B cell (primary cell): ENCODE measurements around the gene MAPKAP1. TPM values are rescaled to one million over a fixed set of nuclear protein-coding genes. Genes with fewer than 3 reads are reported as not detected.

ENCODE experiments used
- ATAC-seq: fragments of 200-7000 bp; cut with Tn5 transposase; one replicate; pipeline ENCODE4 v1.10.0; 2021; ENCODE audit warnings: low read depth, mild to moderate bottlenecking, moderate number of reproducible peaks, moderate library complexity
- CTCF ChIA-PET: fragments of 350-600 bp; sonication (Branson Sonifier 250); formaldehyde crosslinking; loops from one replicate; lab custom pipeline; 2021; ENCODE audit warnings: antibody characterized with exemption, inconsistent platforms; lab: Charles Lee
- POLR2A ChIA-PET: fragments of 350-600 bp; sonication (Branson Sonifier 250); formaldehyde crosslinking; loops from one replicate; lab custom pipeline; 2021; ENCODE audit warnings: antibody characterized with exemption; lab: Charles Lee
- DNase-seq: peaks from one replicate; pipeline ENCODE4 v3.0.0; 2013
- H2AFZ ChIP-seq: 2 replicates; pipeline ENCODE4 v1.6.1; 2012; ENCODE audit warnings: mild to moderate bottlenecking, low read depth, low read length; ENCODE audit not compliant: insufficient read depth, poor library complexity, severe bottlenecking
- H3K27ac ChIP-seq, 2 donors: 1 replicate in 1 of 2; 2 replicates in 1 of 2; pipeline ENCODE4 v1.5.1; 2012 to 2013; ENCODE audit warnings: low read length in 2 of 2, mild to moderate bottlenecking in 2 of 2, moderate library complexity in 1 of 2
- H3K27me3 ChIP-seq, 4 experiments: fragments of 200-600 bp in 1 of 4; sonication (generic) in 1 of 4; replicated peaks in 1 of 4; 1 replicate in 2 of 4; 2 replicates in 2 of 4; pipeline versions ENCODE4 v1.6.1 to v1.7.0; 2013 to 2016; ENCODE audit warnings: low read length in 3 of 4, mild to moderate bottlenecking in 2 of 4, mixed read lengths in 1 of 4, moderate library complexity in 1 of 4; ENCODE audit not compliant: insufficient read depth in 4 of 4, control insufficient read depth in 3 of 4; ENCODE audit errors: control extremely low read depth in 1 of 4
- H3K36me3 ChIP-seq, 2 experiments: replicated peaks in 1 of 2; 1 replicate in 1 of 2; 2 replicates in 1 of 2; pipeline versions ENCODE4 v1.6.1 to v1.7.1; 2013; ENCODE audit warnings: low read length in 1 of 2; ENCODE audit not compliant: insufficient read depth in 2 of 2, control insufficient read depth in 1 of 2; ENCODE audit errors: control extremely low read depth in 1 of 2, extremely low read depth in 1 of 2
- H3K4me1 ChIP-seq, 2 donors: fragments of 200-600 bp in 1 of 2; sonication (generic) in 1 of 2; 1 replicate in 1 of 2; 2 replicates in 1 of 2; pipeline versions ENCODE4 v1.5.1 to v1.6.1; 2013 to 2017; ENCODE audit warnings: low read length in 2 of 2; ENCODE audit not compliant: control insufficient read depth in 2 of 2, insufficient read depth in 2 of 2
- H3K4me2 ChIP-seq: replicated peaks from 2 replicates; pipeline ENCODE3; 2012; ENCODE audit warnings: mild to moderate bottlenecking, low read depth, low read length; ENCODE audit not compliant: poor library complexity, severe bottlenecking
- H3K4me3 ChIP-seq, 5 experiments: fragments of 200-600 bp in 1 of 5; sonication (generic) in 1 of 5; 1 replicate in 3 of 5; 2 replicates in 2 of 5; pipeline versions ENCODE4 v1.5.1 to v1.7.0; 2011 to 2016; ENCODE audit warnings: low read length in 4 of 5, mild to moderate bottlenecking in 4 of 5, low read depth in 2 of 5, control low read depth in 1 of 5, moderate library complexity in 1 of 5; ENCODE audit not compliant: insufficient read depth in 1 of 5; ENCODE audit errors: control extremely low read depth in 1 of 5, extremely low read depth in 1 of 5
- H3K79me2 ChIP-seq: fragments of 200-600 bp; sonication (generic); one replicate; pipeline ENCODE4 v1.6.0; 2016; ENCODE audit warnings: low read length; ENCODE audit not compliant: control insufficient read depth, insufficient read depth
- H3K9ac ChIP-seq: fragments of 200-600 bp; sonication (generic); 2 replicates; pipeline ENCODE4 v1.6.1; 2017; ENCODE audit warnings: mild to moderate bottlenecking, low read length, moderate library complexity
- H3K9me3 ChIP-seq, 3 donors: one replicate each; pipeline versions ENCODE4 v1.6.1 to v1.7.1; 2013; ENCODE audit warnings: low read length in 2 of 3; ENCODE audit not compliant: control insufficient read depth in 2 of 3, insufficient read depth in 1 of 3; ENCODE audit errors: control extremely low read depth in 1 of 3
- H4K20me1 ChIP-seq: 2 replicates; pipeline ENCODE4 v1.6.0; 2012; ENCODE audit warnings: mild to moderate bottlenecking, low read length; ENCODE audit not compliant: insufficient read depth, control insufficient read depth, poor library complexity, severe bottlenecking
- H3K27ac Mint-ChIP-seq: one replicate; pipeline ENCODE4 v1.8.0; 2021; ENCODE audit warnings: mixed read lengths
- H3K27me3 Mint-ChIP-seq: one replicate; pipeline ENCODE4 v1.8.0; 2021; ENCODE audit warnings: mixed read lengths
- H3K4me1 Mint-ChIP-seq: one replicate; pipeline ENCODE4 v1.8.0; 2021; ENCODE audit warnings: mixed read lengths
- H3K4me3 Mint-ChIP-seq: one replicate; pipeline ENCODE4 v1.8.0; 2021; ENCODE audit warnings: mixed read lengths
- H3K9me3 Mint-ChIP-seq: one replicate; pipeline ENCODE4 v1.8.0; 2022; ENCODE audit warnings: mixed read lengths; ENCODE audit not compliant: insufficient read depth
- EZH2 ChIP-seq: IDR thresholded peaks from 2 replicates; pipeline ENCODE4 v1.6.1; 2012; ENCODE audit warnings: borderline replicate concordance, low read depth, mild to moderate bottlenecking, moderate library complexity, low read length; ENCODE audit not compliant: insufficient read depth, poor library complexity, severe bottlenecking
- WGBS: methylation state at CpG from one replicate; pipeline ENCODE4 v1.1.5; 2013; ENCODE audit warnings: missing lambda C conversion rate; ENCODE audit not compliant: insufficient coverage; 5-methylcytosine and 5-hydroxymethylcytosine counted together
- intact Hi-C: fragments of 100-400 bp; cut with micrococcal nuclease; formaldehyde crosslinking; loops from one replicate; pipeline ENCODE4 v1.10.0; 2022
- polyA plus RNA-seq: library from polyadenylated mRNA; depleted of rRNA; stranded (reverse); fragments of >200 nt; gene quantifications from 2 replicates; pipeline ENCODE4 v1.2.3, GENCODE V29; 2012
- total RNA-seq, 2 donors: library from RNA; stranded (reverse); fragments of 120-200 nt in 1 of 2; gene quantifications; 1 replicate in 1 of 2; 2 replicates in 1 of 2; pipeline versions ENCODE4 v1.2.3 to v1.2.4, GENCODE V29; 2013 to 2022
- TF ChIP-seq, protein P1 (sequence below): fragments of 200-600 bp; IDR thresholded peaks from one replicate; pipeline ENCODE4 v1.8.0; 2022; ENCODE audit warnings: antibody characterized with exemption, mild to moderate bottlenecking

The MAPKAP1 gene
- total and polyA plus RNA-seq, 2 donors (not counting 1 experiment from before 2014, with no cell fraction given) = 51.6 to 62.4 TPM

DNA sequence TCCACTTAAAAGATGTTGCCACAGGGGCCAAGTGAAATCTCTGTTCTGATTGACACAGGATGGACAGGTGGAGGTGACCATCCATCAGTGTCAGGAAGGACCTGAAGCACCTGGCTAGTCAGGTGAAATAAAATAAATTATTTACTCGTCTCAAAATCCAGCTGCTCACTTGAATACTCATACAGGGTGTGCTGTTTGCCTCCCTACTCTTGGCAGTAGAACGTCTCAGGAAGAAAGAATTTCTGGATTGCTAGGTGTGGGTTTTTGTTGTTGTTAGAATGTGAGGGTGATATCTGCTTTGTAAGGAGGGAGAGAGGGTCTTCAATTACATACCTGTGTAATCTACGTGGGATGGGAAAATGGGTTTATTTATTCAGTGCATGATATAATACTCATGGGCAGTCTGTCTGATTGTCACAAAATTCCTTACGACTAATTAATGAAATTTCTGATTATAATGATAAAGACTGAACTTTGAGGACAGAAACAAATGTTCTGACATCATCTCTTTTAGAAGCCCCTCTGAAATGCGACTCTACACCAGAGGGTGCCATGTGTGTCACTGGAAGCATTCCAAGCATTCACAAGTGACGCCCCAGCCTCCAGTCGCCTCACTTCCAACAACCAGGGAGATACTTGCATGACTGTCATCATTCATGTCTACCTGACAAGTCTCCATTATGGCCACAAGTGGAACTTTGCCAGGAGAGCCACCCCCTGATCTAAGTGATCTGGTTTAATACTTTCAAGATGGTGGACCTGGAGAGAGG is 227.0 kb downstream of the MAPKAP1 start:
- Histone ChIP-seq H3K27ac (no peak overlapping the region), H3K79me2 (no peaks in the 10 kb centered on the region), H2AFZ (no peak overlapping the region), H3K4me1 (no peaks in the 10 kb centered on the region), H3K36me3 (peaks cover 15 to 49% of the 10 kb centered on the region in 2 experiments), H3K9ac (no peak overlapping the region), H3K9me3 (no peaks in the 10 kb centered on the region), H4K20me1 (no peaks in the 10 kb centered on the region), H3K4me3 (no peak overlapping the region), H3K4me2 (no peak overlapping the region), H3K27me3 (no peaks in the 10 kb centered on the region)
- H3K27me3 Mint-ChIP-seq = no peaks in the 10 kb centered on the region
- ATAC-seq (no peak), DNase-seq (no peak)
- intact Hi-C loops = no loop called here
- ChIA-PET CTCF (no interaction called here), POLR2A (no interaction called here)
- no peaks in the 10 kb centered on the region for H3K9me3 Mint-ChIP-seq
- no peak overlapping the region for H3K27ac Mint-ChIP-seq
- WGBS = 100% methylated on average over 3 of the region's 7 CpGs
- TF ChIP-seq, protein P1, sequence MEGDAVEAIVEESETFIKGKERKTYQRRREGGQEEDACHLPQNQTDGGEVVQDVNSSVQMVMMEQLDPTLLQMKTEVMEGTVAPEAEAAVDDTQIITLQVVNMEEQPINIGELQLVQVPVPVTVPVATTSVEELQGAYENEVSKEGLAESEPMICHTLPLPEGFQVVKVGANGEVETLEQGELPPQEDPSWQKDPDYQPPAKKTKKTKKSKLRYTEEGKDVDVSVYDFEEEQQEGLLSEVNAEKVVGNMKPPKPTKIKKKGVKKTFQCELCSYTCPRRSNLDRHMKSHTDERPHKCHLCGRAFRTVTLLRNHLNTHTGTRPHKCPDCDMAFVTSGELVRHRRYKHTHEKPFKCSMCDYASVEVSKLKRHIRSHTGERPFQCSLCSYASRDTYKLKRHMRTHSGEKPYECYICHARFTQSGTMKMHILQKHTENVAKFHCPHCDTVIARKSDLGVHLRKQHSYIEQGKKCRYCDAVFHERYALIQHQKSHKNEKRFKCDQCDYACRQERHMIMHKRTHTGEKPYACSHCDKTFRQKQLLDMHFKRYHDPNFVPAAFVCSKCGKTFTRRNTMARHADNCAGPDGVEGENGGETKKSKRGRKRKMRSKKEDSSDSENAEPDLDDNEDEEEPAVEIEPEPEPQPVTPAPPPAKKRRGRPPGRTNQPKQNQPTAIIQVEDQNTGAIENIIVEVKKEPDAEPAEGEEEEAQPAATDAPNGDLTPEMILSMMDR = no peak
- no peak for TF ChIP-seq EZH2
- H3K4me1 Mint-ChIP-seq = no peaks in the 10 kb centered on the region
- H3K4me3 Mint-ChIP-seq = no peak overlapping the region

DNA sequence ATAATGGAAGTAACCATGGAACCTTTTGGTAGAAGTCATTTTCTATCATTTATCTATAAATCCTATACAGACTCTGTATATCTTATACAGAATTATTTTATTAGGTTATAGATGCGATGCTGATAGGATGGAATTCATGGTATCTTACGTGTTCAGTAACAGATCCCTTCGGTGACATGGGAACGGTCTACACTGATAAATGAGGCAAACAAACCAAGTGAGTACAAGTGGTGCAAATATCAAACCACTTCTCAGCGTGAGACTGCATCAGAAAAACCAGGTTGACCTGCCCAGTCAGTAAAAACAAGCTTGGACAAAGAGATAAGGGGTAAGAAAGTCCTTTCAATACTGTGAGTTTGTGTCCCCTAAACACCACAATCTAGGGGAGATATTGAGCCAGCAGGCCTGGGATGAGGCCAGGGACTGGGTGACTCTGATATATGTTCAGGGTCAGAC is 229.9 kb downstream of the MAPKAP1 start:
- no peak overlapping the region for H3K4me2 ChIP-seq
- POLR2A ChIA-PET = no interaction called here
- no peak overlapping the region for H3K9ac ChIP-seq
- WGBS = 100% methylated on average over 3 of the region's 5 CpGs
- DNase-seq (no peak), ATAC-seq (no peak)
- H3K79me2 ChIP-seq = no peaks in the 10 kb centered on the region
- Mint-ChIP-seq H3K27me3 (no peaks in the 10 kb centered on the region), H3K27ac (no peak overlapping the region), H3K4me3 (no peak overlapping the region), H3K9me3 (no peaks in the 10 kb centered on the region), H3K4me1 (no peaks in the 10 kb centered on the region)
- peaks cover 4 to 45% of the 10 kb centered on the region in 2 experiments for H3K36me3 ChIP-seq
- intact Hi-C loops = no loop called here
- no peaks in the 10 kb centered on the region for H3K9me3 ChIP-seq
- no peak overlapping the region for H3K27ac ChIP-seq
- H3K4me1 ChIP-seq = no peaks in the 10 kb centered on the region
- H3K27me3 ChIP-seq = no peaks in the 10 kb centered on the region
- TF ChIP-seq EZH2 = no peak
- TF ChIP-seq, protein P1 = no peak
- H4K20me1 ChIP-seq = no peaks in the 10 kb centered on the region
- no peak overlapping the region for H3K4me3 ChIP-seq
- no peak overlapping the region for H2AFZ ChIP-seq
- CTCF ChIA-PET = no interaction called here
